HG03520 (cell line): ENCODE results near the gene ILK.

Experiments used
- ATAC-seq: cut with Tn5 transposase; IDR thresholded peaks from one replicate; pipeline ENCODE4 v1.9.1; 2021; ENCODE audit warnings: mild to moderate bottlenecking, moderate library complexity; ENCODE audit not compliant: unreplicated experiment

The ILK gene

DNA sequence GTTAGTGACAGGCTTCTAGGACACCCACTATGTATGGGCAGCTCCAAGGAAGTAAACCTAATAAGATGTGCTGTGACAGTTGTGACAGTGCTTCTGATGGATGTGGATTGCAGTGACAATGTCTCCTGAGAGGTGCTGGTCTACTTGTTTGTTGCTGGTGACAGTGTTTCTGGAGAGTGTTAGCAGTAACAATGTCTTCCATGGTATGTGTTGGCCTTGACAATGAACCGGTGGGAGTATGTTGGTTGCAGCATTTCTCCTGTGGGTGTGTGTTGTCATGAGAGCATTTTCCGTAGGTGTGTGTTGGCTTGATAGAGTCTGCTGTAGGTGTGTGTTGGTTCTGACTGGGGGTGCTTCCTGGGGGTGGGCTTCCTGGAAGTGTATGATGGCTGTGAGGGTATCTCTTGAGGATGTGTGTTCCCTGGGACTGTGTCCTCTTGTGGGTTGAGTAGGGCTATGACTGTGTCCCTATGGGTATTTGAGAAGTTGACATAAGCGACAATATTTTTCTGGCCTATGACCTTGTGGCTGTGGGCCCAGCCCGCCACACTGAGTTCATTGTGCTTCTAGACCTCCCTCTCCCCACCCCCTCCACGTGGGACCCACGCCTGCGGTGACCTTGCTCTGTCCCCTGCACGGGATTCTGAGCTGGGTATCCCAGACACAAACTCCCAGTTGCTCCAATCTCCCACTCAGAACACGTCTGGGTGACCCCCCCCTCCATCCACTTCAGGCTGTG is 50.9 kb downstream of the ILK start:
- no peak for ATAC-seq

DNA sequence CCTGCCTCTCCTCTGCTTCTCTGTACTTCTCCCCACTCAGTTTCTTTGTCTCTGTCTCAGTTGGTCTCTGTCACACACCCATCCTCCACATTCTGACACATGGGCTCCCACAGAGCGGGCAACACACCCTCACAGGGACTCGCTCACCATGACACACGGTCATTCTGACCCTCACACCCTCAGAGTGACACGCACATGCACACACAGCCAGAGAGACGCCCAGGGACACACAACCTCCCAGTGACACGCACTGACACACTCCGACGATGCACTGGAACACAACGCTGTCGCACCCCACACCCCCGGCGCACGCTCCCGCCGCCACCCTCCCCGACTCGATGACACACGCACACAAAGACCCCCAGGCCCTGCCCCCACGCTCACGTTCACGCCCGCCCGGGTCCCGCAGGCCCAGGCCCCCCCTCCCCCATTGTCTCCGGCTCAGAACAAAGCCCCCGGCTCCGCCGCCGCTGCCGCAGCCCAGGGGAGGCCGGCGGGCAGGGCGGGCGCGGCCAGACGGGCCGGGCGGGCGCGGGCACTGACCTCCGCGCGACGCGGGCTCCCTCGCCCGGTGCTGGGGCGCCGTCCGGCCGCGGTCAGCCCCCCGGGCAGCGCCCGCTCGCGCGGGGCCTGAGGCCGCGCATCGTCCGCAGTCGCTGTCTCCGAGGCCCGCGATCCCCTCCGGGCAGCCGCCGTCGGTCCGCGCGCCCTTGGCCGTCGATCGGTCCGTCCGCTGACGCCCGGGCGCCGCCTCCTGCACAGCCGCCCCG is 51.6 kb downstream of the ILK start:
- ATAC-seq: no peak

DNA sequence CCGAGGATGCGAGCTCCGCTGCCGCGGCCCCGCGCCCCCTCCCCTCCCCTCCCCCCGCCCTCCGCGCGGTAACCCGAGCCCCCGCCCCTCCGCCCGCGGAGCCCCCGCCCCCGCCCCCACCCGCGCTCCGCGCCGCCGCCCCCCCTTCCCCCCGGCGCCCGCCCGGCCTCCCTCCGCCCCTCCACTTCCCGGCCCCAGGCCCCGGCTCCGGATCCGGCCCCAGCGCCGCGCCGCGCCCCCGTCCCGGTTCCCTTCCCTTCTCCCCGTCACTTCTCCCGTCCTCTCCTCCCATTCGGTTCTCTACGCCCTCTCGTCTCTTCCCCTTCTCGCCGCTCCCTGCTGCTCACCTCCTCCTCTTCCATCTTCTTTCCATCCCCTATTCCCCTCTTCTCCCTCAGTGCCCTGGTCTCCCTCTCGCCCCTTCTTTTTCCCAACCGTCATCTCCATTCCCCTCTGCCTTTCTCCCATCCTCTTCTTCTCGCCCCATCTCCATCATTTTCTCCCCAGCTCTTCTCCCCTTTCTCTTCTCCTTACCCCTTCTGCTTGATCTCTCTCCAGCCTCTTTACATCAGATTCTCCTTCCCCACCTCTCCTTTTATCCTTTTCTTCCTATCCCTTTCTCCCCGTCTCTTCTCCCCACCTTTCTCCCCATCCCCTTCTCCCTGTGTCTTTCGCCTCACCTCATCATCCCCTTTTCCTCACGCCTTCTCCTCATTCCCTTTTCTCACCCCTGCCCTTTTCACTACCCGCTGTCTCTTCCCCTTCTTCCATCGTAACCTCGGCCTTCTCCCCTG is 52.4 kb downstream of the ILK start, which contains the start of gene DCHS1:
TSS of gene DCHS1 (minus strand) at position 20 of the 794 bp plus-strand sequence. CDS start 14,196 bp downstream, outside the sequence.
- no peak for ATAC-seq

DNA sequence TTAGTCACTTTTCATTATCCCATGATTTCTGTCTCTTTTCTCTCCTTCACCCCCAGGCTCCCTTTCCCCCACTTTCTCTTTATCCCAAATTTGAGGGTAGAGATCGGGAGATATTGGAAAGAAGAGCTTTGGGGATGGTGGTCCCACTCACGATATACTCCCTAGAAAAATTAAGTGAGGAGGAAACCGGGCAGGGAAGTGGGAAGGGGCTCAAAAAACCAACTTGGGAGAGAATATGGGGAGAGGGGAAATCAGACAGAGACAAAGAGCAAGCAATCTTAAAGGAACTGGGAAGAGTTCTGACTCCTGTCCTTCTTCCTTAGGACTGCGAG is 53.0 kb downstream of the ILK start:
- no peak for ATAC-seq

DNA sequence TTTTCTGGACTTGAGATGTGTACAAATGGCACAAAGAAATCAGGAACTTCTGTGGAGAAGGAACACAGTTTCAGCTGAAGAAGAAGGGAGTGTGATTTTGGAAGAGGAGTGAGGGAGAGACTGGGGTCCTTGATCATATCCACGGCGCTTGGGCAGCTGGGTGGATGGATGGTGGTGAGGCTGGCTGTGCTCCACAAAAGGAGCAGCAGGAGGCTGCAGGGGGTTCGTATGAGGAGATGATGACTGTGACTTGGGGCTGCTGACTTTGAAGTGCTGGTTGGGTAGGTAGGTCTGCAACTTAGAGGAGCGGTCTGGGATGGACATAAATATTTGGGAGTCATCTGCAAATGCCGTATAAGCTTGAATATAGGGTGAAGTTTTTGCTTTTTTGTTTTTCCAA is 53.4 kb downstream of the ILK start:
- ATAC-seq: no peak

DNA sequence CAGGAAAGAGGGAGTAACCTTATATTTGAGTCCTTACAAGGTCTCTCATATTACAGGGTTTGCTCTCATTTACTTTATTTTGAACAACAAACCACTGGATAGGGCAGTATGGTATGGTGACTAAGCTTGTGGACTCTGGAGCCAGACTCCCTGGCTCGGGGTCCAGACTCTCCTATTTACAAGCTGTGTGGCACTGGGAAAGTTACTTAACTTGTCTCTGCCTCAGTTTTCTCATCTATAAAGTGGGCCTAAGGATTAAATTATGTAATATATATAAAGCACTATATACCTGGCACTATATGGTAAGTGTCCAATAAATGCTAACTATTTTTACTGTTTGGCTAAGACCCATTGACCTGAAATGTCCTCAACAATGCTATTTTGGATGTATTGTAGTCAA is 53.8 kb downstream of the ILK start:
- no peak for ATAC-seq

DNA sequence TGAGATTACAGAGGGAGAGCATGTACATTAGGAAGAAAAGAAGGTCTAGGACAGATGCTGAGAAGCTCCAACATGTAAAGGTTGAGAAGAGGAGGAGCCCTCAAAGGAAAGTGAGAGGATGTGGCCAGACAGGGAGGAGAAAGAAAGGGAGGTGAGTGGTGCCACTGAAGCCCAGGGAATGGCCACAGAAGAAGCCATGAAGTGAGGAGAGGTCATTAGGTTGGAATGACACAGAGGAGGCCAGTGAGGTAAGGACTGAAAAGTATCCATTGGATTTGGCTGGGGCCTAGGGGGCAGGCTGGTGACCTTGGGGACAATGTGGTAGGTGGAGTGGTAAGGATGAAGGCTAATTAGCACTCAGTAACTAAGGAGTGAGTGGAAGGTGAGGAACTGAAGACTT is 55.1 kb downstream of the ILK start:
- no peak for ATAC-seq
